ENCODE results near the gene HAT1. TPM values are rescaled to one million over a fixed set of nuclear protein-coding genes. Genes with fewer than 3 reads are reported as not detected.

The HAT1 gene
- polyA plus RNA-seq (2011; rRNA removed) (99.1 and 139 TPM in 2 replicates), polyA plus RNA-seq (2017; fragmentation: RNase III; extraction: RNeasy Plus Mini Kit Qiagen cat#74134 plus additional on column Dnase treatment) (93.6 to 95.4 TPM (median 94.3 TPM) in 3 replicates), polyA minus RNA-seq (2011; rRNA and poly(A)+ RNA removed) (20.3 and 26.2 TPM in 2 replicates)
- 40.9 and 47.8 TPM in 2 replicates for polyA plus RNA-seq (2012; cell fraction: cytosol; rRNA removed)
- 15.5 and 23.3 TPM in 2 replicates for polyA plus RNA-seq (2012; cell fraction: nucleus; rRNA removed)

DNA sequence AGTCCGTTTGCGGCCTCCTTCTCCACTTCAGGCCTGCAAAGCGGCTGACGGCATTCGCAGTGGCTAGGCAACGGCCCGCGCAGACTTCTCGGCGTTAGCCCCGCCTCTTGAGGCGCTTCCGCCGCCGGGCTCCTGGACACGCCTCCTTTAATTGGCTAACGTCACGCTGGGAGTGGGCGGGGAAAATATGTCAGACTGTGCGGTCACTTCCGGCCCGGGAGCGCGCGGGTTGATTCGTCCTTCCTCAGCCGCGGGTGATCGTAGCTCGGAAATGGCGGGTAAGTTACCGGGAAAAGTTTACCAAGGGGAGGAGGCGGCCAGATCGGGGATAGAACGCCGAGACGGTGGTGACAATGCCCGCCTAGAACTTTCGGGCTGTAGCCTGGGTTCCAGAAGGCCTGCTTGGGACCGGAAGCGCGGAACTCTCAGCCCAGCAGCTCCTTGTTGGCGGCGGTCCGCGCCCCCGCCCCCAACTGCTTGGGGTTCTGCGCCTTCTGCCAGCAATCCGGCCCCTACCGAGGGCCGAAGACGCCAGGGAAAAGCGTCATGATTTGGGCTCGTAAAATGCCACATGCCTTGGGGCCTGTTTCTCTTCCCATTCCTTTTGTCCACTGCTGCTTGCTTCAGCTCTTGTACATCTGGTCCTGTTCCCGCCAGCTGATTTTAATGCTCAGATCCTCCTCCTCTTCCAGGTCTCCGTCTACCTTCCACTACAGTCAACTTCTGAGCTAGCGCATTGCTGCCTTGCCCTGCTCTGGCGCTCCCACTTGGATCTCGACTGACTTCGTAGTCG lies at the start of gene HAT1:
Gene HAT1, plus strand, starts transcription at position 232 of the 793 bp plus-strand sequence. Its CDS starts 40 bp downstream, at position 272.
- ChIA-PET CTCF (interaction anchor here (1.6 kb wide), 1 partner anchor 185 kb away, joined by 6 read pairs; no protein-coding TSS in a partner anchor), POLR2A (interaction anchor here (0.6 to 1.7 kb wide), 7 partner anchors 8 to 207 kb away, joined by 3 to 10 read pairs (median 3); partner anchors contain the start of genes DLX1, DLX2, METAP1D and SLC25A12)
- Histone ChIP-seq H3K27ac (peak within 1 kb of the TSS; percentile 76 to 85), H3K4me2 (peak within 1 kb of the TSS; percentile 92), H3K9me3 (no peaks in the 10 kb centered on the region), H3K4me1 (peaks cover 21% of the 10 kb centered on the region), H3K4me3 (peak within 1 kb of the TSS; percentile 49)
- peak; percentile 95 to 97 for ATAC-seq
- DNase-seq (ENCODE audit: low read depth in 1 of 2, low spot score in 1 of 2) = peak; percentile 89 to 98
- FAIRE-seq = no peak
- no peak for TF ChIP-seq RCOR1 (IDR thresholded peaks at IDR 0.05; ENCODE audit: low read depth, low read length)
- TF ChIP-seq, protein P1, sequence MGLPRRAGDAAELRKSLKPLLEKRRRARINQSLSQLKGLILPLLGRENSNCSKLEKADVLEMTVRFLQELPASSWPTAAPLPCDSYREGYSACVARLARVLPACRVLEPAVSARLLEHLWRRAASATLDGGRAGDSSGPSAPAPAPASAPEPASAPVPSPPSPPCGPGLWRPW (IDR thresholded peaks at IDR 0.05) = no peak
- no peak for TF ChIP-seq CTCF (IDR thresholded peaks at IDR 0.05)
- TF ChIP-seq KDM5A (IDR thresholded peaks at IDR 0.05) = peak; percentile 79
- TF ChIP-seq SREBF2 (IDR thresholded peaks at IDR 0.05) = no peak
- no peak for TF ChIP-seq CHD2 (IDR thresholded peaks at IDR 0.05; ENCODE audit: low read length, partially characterized antibody)
- TF ChIP-seq RAD21 (conservative IDR thresholded peaks at IDR 0.05 in 1 of 2, IDR thresholded peaks at IDR 0.05 in 1 of 2) = no peak
- TF ChIP-seq JUN (IDR thresholded peaks at IDR 0.05) = peak; percentile 13 to 76; a peak in 3 of 5 replicates
- no peak for TF ChIP-seq CEBPB (IDR thresholded peaks at IDR 0.05)
- no peak for TF ChIP-seq NFE2L2 (conservative IDR thresholded peaks at IDR 0.05; ENCODE audit: low read length)
- peak; percentile 70 for TF ChIP-seq POLR2A (IDR thresholded peaks at IDR 0.05; ENCODE audit: low read length)
- TF ChIP-seq, protein P2, sequence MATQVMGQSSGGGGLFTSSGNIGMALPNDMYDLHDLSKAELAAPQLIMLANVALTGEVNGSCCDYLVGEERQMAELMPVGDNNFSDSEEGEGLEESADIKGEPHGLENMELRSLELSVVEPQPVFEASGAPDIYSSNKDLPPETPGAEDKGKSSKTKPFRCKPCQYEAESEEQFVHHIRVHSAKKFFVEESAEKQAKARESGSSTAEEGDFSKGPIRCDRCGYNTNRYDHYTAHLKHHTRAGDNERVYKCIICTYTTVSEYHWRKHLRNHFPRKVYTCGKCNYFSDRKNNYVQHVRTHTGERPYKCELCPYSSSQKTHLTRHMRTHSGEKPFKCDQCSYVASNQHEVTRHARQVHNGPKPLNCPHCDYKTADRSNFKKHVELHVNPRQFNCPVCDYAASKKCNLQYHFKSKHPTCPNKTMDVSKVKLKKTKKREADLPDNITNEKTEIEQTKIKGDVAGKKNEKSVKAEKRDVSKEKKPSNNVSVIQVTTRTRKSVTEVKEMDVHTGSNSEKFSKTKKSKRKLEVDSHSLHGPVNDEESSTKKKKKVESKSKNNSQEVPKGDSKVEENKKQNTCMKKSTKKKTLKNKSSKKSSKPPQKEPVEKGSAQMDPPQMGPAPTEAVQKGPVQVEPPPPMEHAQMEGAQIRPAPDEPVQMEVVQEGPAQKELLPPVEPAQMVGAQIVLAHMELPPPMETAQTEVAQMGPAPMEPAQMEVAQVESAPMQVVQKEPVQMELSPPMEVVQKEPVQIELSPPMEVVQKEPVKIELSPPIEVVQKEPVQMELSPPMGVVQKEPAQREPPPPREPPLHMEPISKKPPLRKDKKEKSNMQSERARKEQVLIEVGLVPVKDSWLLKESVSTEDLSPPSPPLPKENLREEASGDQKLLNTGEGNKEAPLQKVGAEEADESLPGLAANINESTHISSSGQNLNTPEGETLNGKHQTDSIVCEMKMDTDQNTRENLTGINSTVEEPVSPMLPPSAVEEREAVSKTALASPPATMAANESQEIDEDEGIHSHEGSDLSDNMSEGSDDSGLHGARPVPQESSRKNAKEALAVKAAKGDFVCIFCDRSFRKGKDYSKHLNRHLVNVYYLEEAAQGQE (IDR thresholded peaks at IDR 0.05) = no peak
- TF ChIP-seq NPAS2 (CRISPR knock-in tag; IDR thresholded peaks at IDR 0.05; ENCODE audit: borderline replicate concordance) = no peak
- no peak for TF ChIP-seq POLR2AphosphoS2 (conservative IDR thresholded peaks at IDR 0.05; ENCODE audit: low read length)
- TF ChIP-seq TFCP2L1 (CRISPR knock-in tag; IDR thresholded peaks at IDR 0.05) = no peak
- TF ChIP-seq MAX (IDR thresholded peaks at IDR 0.05) = peak; percentile 75; the same call in 1 of the 2 replicates
- TF ChIP-seq, protein P3, sequence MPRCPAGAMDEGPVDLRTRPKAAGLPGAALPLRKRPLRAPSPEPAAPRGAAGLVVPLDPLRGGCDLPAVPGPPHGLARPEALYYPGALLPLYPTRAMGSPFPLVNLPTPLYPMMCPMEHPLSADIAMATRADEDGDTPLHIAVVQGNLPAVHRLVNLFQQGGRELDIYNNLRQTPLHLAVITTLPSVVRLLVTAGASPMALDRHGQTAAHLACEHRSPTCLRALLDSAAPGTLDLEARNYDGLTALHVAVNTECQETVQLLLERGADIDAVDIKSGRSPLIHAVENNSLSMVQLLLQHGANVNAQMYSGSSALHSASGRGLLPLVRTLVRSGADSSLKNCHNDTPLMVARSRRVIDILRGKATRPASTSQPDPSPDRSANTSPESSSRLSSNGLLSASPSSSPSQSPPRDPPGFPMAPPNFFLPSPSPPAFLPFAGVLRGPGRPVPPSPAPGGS (IDR thresholded peaks at IDR 0.05) = peak; percentile 56; the same call in 1 of the 3 replicates
- under 1% methylated on average over 53 of the region's 61 CpGs for WGBS (ENCODE audit: missing lambda C conversion rate)

Measured in A549 (cell line).